Muscle layer of duodenum (tissue), 2 donors: ENCODE results near the gene FAM210B.

Experiments used
- H3K27ac ChIP-seq: one replicate; pipeline ENCODE4 v1.7.0; 2013; ENCODE audit warnings: mild to moderate bottlenecking, low read length
- H3K27me3 ChIP-seq: one replicate; pipeline ENCODE4 v1.7.0; 2013; ENCODE audit warnings: low read depth, mild to moderate bottlenecking, control low read depth, low read length
- H3K36me3 ChIP-seq, 2 donors: one replicate each; pipeline ENCODE4 v1.7.0; 2013; ENCODE audit warnings: low read length in 2 of 2, control low read depth in 1 of 2, mild to moderate bottlenecking in 1 of 2; ENCODE audit not compliant: insufficient read depth in 2 of 2, control insufficient read depth in 1 of 2
- H3K4me1 ChIP-seq, 2 donors: one replicate each; pipeline ENCODE4 v1.7.0; 2013; ENCODE audit warnings: low read length in 2 of 2, mild to moderate bottlenecking in 2 of 2, control low read depth in 1 of 2, moderate library complexity in 1 of 2; ENCODE audit not compliant: insufficient read depth in 2 of 2, control insufficient read depth in 1 of 2
- H3K4me3 ChIP-seq, 2 donors: one replicate each; pipeline ENCODE4 v1.7.0; 2013; ENCODE audit warnings: low read length in 2 of 2, low read depth in 1 of 2, mild to moderate bottlenecking in 1 of 2
- H3K9me3 ChIP-seq, 2 donors: one replicate each; pipeline ENCODE4 v1.7.0; 2013; ENCODE audit warnings: low read length in 2 of 2, control low read depth in 1 of 2, mild to moderate bottlenecking in 1 of 2; ENCODE audit not compliant: control insufficient read depth in 1 of 2
- donor health status: healthy.

The FAM210B gene

GRCh38 chr20:56412473-56412790, 53.7 kb downstream of the FAM210B start:
- Histone ChIP-seq H3K4me3 (peak overlapping the region; percentile 32 to 40), H3K27me3 (no peaks in the 10 kb centered on the region), H3K9me3 (no peaks in the 10 kb centered on the region), H3K4me1 (peaks cover 0 to 9% of the 10 kb centered on the region in 2 donors), H3K36me3 (peaks cover 2 to 9% of the 10 kb centered on the region in 2 donors), H3K27ac (peak overlapping the region; percentile 84)

DNA sequence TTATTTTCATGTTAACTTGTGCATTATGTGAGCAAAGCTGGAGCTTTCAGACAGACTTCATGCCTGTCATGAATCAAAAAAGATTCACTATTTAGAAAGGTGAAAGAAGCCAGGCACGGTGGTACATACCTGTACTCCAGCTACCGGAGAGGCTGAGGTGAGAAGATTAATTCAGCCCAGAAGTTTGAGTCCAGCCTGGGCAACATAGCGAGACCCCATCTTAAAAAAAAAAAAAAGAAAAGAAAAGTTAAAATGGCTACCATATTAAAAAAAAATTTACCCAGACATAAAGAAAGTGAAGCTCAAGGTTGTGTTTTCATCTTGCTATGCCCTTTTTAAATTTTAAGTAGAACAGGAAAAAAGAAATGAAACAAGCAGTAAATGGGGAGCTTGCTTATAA, 54.2 kb downstream of the FAM210B start:
- H3K27me3 ChIP-seq = no peaks in the 10 kb centered on the region
- H3K4me3 ChIP-seq = peak overlapping the region; percentile 32 to 40
- peak overlapping the region; percentile 84 for H3K27ac ChIP-seq
- peaks cover 0 to 9% of the 10 kb centered on the region in 2 donors for H3K4me1 ChIP-seq
- H3K9me3 ChIP-seq = no peaks in the 10 kb centered on the region
- H3K36me3 ChIP-seq = peaks cover 0 to 4% of the 10 kb centered on the region in 2 donors

DNA sequence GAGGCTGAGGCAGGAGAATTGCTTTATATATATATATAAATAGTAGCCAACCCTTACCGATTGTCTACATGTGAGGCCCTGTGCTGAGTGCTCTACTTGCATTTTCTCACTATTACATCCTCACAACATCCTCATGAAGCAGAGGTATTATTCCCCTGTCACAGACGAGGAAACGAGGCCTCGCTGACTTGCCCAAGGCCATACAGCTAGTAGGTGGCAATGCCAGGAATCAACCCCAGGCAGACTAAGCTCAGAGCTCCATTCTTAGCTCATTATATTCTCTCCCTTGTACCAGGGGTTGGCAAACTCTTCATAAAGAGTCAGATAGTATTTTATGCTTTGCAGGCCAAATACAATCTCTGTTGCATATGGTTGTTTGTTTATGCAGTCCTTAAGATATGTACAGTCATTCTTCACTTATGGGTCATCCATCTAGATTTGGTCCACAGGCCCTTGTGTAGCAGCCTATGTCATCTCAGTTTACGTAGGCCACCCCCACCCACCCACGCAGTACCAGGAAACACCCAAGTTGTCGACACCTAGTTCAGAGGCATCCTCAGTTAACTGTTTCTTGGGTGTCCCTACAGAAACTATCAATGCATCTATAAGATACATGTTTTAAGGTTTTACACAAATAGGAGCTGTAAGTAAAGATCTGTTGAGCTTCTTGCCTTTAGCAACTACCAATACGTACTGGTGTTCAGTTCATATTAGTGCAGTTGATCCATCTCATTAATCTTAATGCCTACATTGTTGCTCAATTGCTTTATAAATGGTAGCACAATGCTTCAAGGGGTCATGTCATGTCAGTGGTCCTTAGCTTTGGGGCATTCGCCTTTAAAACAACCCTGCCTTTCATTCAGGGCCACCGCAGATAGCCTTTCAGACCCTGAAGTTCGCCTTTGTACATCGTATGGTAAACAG, 56.3 kb downstream of the FAM210B start:
- H3K27me3 ChIP-seq = no peaks in the 10 kb centered on the region
- no peaks in the 10 kb centered on the region for H3K36me3 ChIP-seq
- peaks cover 0 to 4% of the 10 kb centered on the region in 2 donors for H3K4me1 ChIP-seq
- H3K9me3 ChIP-seq = no peaks in the 10 kb centered on the region
- no peak overlapping the region for H3K4me3 ChIP-seq
- H3K27ac ChIP-seq = no peak overlapping the region

GRCh38 chr20:56417402-56417801, 58.6 kb downstream of the FAM210B start:
- Histone ChIP-seq H3K27me3 (no peaks in the 10 kb centered on the region), H3K27ac (no peak overlapping the region), H3K4me1 (no peaks in the 10 kb centered on the region), H3K4me3 (no peak overlapping the region), H3K9me3 (no peaks in the 10 kb centered on the region), H3K36me3 (no peaks in the 10 kb centered on the region)

DNA sequence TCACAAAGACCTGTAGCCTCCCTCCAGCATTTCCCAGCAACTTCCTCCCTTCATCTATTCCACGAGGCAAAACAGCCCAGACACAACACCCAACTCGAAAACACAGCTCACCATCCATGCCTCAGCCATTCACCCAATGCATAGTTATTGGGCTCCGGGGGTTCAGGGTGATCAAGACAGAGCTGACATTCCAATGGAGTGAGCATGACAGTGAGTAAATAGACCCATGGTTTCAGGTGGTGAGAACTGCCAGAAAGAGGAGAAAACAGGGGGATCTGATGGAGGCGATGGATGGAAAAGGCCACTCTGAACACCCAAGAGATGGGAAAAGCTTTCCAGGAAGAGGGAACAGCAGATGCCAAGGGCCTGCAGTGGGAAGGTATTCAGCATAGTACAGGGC, 59.1 kb downstream of the FAM210B start:
- Histone ChIP-seq H3K27ac (peak overlapping the region; percentile 6), H3K9me3 (no peaks in the 10 kb centered on the region), H3K4me1 (peaks cover 0 to 3% of the 10 kb centered on the region in 2 donors), H3K27me3 (no peaks in the 10 kb centered on the region), H3K4me3 (no peak overlapping the region), H3K36me3 (no peaks in the 10 kb centered on the region)
